Neutrophil (primary cell): ENCODE data around the gene SLC26A6.

Experiments used
- H3K27ac ChIP-seq: fragments of 200-600 bp; sonication (generic); 2 replicates; pipeline ENCODE4 v1.5.1; 2016; ENCODE audit warnings: mild to moderate bottlenecking, moderate library complexity
- H3K27me3 ChIP-seq: fragments of 200-600 bp; sonication (generic); 2 replicates; pipeline ENCODE4 v1.6.0; 2016; ENCODE audit warnings: mild to moderate bottlenecking
- H3K36me3 ChIP-seq: fragments of 200-600 bp; sonication (generic); 2 replicates; pipeline ENCODE4 v1.5.1; 2017
- H3K4me1 ChIP-seq, 2 experiments: fragments of 200-600 bp in 1 of 2; sonication (generic) in 1 of 2; 1 replicate in 1 of 2; 2 replicates in 1 of 2; pipeline versions ENCODE4 v1.5.1 to v1.6.1; 2013 to 2016; ENCODE audit warnings: low read depth in 1 of 2, low read length in 1 of 2, mild to moderate bottlenecking in 1 of 2, moderate library complexity in 1 of 2; ENCODE audit not compliant: control insufficient read depth in 1 of 2, insufficient read depth in 1 of 2
- H3K4me3 ChIP-seq, 2 experiments: fragments of 200-600 bp in 1 of 2; sonication (generic) in 1 of 2; 1 replicate in 1 of 2; 2 replicates in 1 of 2; pipeline ENCODE4 v1.5.1; 2013 to 2016; ENCODE audit warnings: low read depth in 1 of 2, low read length in 1 of 2, mild to moderate bottlenecking in 1 of 2, moderate library complexity in 1 of 2
- H3K9me3 ChIP-seq: fragments of 200-600 bp; sonication (generic); 2 replicates; pipeline ENCODE4 v1.5.1; 2016
- CTCF ChIP-seq: fragments of 200-600 bp; sonication (generic); IDR thresholded peaks from 2 replicates; pipeline ENCODE4 v1.5.1; 2016; ENCODE audit warnings: antibody characterized with exemption

The SLC26A6 gene

GRCh38 chr3:48584836-48585235, 50.4 kb downstream of the SLC26A6 start:
- Histone ChIP-seq H3K27ac (no peak overlapping the region), H3K9me3 (no peaks in the 10 kb centered on the region), H3K36me3 (no peaks in the 10 kb centered on the region), H3K4me3 (no peak overlapping the region), H3K4me1 (no peaks in the 10 kb centered on the region), H3K27me3 (peaks cover 22% of the 10 kb centered on the region)
- no peak for TF ChIP-seq CTCF

- Histone ChIP-seq H3K27me3 (no peaks in the 10 kb centered on the region), H3K27ac (no peak overlapping the region), H3K36me3 (no peaks in the 10 kb centered on the region), H3K4me3 (no peak overlapping the region), H3K9me3 (no peaks in the 10 kb centered on the region), H3K4me1 (no peaks in the 10 kb centered on the region)
- TF ChIP-seq CTCF: no peak
These were observed 53.4 kb downstream of the SLC26A6 start for GRCh38 chr3:48581621-48582481.

GRCh38 chr3:48576647-48577046, 58.6 kb downstream of the SLC26A6 start:
- no peaks in the 10 kb centered on the region for H3K27me3 ChIP-seq
- no peak for TF ChIP-seq CTCF
- H3K36me3 ChIP-seq: no peaks in the 10 kb centered on the region
- no peak overlapping the region for H3K27ac ChIP-seq
- no peaks in the 10 kb centered on the region for H3K9me3 ChIP-seq
- H3K4me1 ChIP-seq: no peaks in the 10 kb centered on the region
- no peak overlapping the region for H3K4me3 ChIP-seq
